Esophagus muscularis mucosa (tissue), 4 donors: ENCODE measurements around the gene ZNF319. TPM values are rescaled to one million over a fixed set of nuclear protein-coding genes. Genes with fewer than 3 reads are reported as not detected.

Experiments
- DNase-seq: peaks from one replicate; pipeline ENCODE4 v3.0.0-alpha.2; 2017; ENCODE audit errors: extremely low spot score
- H3K27ac ChIP-seq, 4 donors: fragments of 200-600 bp; sonication (generic); replicated peaks in 1 of 4; 1 replicate in 3 of 4; 2 replicates in 1 of 4; pipeline ENCODE4 v1.5.1; 2016 to 2019; ENCODE audit warnings: mild to moderate bottlenecking in 1 of 4
- H3K27me3 ChIP-seq, 4 donors: fragments of 200-600 bp; sonication (generic); one replicate each; pipeline versions ENCODE4 v1.5.1 to v1.6.0; 2016 to 2019
- H3K36me3 ChIP-seq, 4 donors: fragments of 200-600 bp; sonication (generic); one replicate each; pipeline ENCODE4 v1.5.1; 2016 to 2019
- H3K4me1 ChIP-seq, 4 donors: fragments of 200-600 bp; sonication (generic); one replicate each; pipeline ENCODE4 v1.5.1; 2016 to 2019
- H3K4me3 ChIP-seq, 4 donors: fragments of 200-600 bp; sonication (generic); 1 replicate in 2 of 4; 2 replicates in 2 of 4; pipeline ENCODE4 v1.5.1; 2016 to 2019; ENCODE audit warnings: mild to moderate bottlenecking in 4 of 4, moderate library complexity in 1 of 4
- H3K9me3 ChIP-seq, 4 donors: fragments of 200-600 bp; sonication (generic); 1 replicate in 3 of 4; 2 replicates in 1 of 4; pipeline ENCODE4 v1.5.1; 2016 to 2019
- EP300 ChIP-seq: sonication (generic); formaldehyde crosslinking; IDR thresholded peaks from one replicate; pipeline ENCODE4 v1.6.1; 2017; ENCODE audit warnings: antibody characterized with exemption
- POLR2A ChIP-seq: fragments of 450-650 bp; IDR thresholded peaks from one replicate; pipeline ENCODE4 v1.6.1; 2017; ENCODE audit warnings: antibody characterized with exemption, moderate library complexity, mild to moderate bottlenecking, low read depth
- POLR2AphosphoS5 ChIP-seq, 2 donors: sonication (generic); formaldehyde crosslinking; IDR thresholded peaks; one replicate each; pipeline ENCODE4 v1.6.1; 2017; ENCODE audit warnings: antibody characterized with exemption in 2 of 2
- WGBS: methylation state at CpG from one replicate; pipeline ENCODE4 v1.1.5; 2018; 5-methylcytosine and 5-hydroxymethylcytosine counted together
- intact Hi-C: fragments of 100-400 bp; cut with DNase I; formaldehyde crosslinking; loops from one replicate; pipeline ENCODE4 v1.15.1; 2023
- total RNA-seq, 4 donors: library from RNA; depleted of rRNA; stranded (reverse); fragments of >200 nt; gene quantifications; one replicate each; pipeline versions ENCODE4 v1.1.0 to v1.2.1, GENCODE V29; 2016
- TF ChIP-seq, protein P1 (sequence below), 3 experiments: fragments of 200-600 bp in 2 of 3; fragments of 450-650 bp in 1 of 3; sonication (generic) in 2 of 3; IDR thresholded peaks; one replicate each; pipeline ENCODE4 v1.5.1; 2017 to 2019; ENCODE audit warnings: antibody characterized with exemption in 3 of 3, mild to moderate bottlenecking in 2 of 3, moderate library complexity in 1 of 3

Gene ZNF319
- total RNA-seq, 4 donors from 2014 or later, result 7.1 to 20.9 (median 12.8) TPM

DNA sequence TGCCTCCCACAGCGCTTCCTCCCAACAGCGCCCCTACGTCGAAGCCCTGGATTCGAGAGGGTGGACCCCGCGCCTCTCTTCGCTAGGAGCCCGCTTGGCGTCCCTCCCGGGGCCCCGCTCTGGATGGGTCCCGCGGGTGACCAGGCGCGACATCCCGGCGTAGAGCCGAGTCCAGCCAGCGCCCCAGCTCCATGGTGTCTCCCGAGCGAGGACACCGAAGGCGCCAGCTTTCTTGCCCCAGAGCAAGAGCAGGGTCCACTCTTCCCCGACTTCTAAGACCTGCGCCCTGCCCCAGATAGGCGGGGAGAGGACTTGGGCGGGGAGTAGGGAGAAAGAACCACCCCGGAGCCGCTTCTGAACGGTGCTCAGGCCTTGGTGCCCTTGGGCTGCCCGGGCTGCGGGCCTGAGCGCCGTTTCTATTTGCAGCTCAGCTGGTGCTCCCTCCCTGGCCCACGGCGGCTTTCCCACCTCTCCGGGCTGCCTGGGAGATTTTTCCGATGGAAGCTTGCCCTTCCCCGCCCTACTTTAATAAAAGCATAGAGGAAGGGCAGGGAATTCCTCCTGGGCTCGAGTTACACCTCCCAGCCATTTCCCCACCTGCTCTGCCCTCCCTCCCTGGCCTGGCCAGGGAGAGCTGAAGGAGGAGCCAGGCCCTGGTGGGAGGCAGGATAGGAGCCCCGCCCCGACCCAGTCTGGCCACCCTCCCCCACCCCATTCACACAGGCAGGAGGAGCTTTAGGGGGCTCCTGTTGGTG lies 26.9 kb upstream of the ZNF319 start:
- 5% methylated on average over 18 of the region's 43 CpGs for WGBS
- TF ChIP-seq, protein P1, sequence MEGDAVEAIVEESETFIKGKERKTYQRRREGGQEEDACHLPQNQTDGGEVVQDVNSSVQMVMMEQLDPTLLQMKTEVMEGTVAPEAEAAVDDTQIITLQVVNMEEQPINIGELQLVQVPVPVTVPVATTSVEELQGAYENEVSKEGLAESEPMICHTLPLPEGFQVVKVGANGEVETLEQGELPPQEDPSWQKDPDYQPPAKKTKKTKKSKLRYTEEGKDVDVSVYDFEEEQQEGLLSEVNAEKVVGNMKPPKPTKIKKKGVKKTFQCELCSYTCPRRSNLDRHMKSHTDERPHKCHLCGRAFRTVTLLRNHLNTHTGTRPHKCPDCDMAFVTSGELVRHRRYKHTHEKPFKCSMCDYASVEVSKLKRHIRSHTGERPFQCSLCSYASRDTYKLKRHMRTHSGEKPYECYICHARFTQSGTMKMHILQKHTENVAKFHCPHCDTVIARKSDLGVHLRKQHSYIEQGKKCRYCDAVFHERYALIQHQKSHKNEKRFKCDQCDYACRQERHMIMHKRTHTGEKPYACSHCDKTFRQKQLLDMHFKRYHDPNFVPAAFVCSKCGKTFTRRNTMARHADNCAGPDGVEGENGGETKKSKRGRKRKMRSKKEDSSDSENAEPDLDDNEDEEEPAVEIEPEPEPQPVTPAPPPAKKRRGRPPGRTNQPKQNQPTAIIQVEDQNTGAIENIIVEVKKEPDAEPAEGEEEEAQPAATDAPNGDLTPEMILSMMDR (IDR thresholded peaks at IDR 0.05), result no peak
- TF ChIP-seq POLR2AphosphoS5 (IDR thresholded peaks at IDR 0.05) (no peak), POLR2A (no peak)
- Histone ChIP-seq H3K9me3 (no peaks in the 10 kb centered on the region), H3K27me3 (no peaks in the 10 kb centered on the region), H3K27ac (peak overlapping the region; percentile 85 to 91 (median 88)), H3K36me3 (no peaks in the 10 kb centered on the region), H3K4me1 (peaks cover 70 to 89% (median 84%) of the 10 kb centered on the region in 4 donors), H3K4me3 (peak overlapping the region; percentile 73 to 87 (median 82))
- intact Hi-C loops, result no loop called here
- DNase-seq, result no peak

DNA sequence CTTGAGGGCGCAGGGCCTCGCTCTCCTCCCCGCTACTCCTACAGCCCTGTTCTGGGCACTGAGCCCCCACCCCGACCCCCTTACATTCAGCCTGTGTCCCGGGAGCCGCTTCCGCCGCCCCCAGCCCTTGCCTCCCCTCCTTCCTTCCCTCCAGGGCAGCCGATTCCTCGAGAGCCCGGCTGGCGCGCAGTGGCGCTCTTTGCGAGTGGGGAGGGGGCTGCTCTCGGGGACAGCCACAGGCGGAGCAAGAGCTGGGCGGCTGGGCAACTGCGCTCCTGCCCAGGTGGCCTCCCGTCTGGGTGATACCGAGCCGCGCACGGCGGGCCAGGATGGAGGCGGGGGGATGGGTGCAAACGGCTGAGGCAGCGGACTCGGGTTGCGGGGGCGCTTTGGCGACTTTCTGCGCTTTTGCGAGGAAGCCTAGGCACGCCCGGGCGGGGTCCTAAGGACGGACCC lies 26.3 kb upstream of the ZNF319 start:
- TF ChIP-seq POLR2AphosphoS5 (IDR thresholded peaks at IDR 0.05), result no peak
- TF ChIP-seq, protein P1 (IDR thresholded peaks at IDR 0.05), result no peak
- no peak for TF ChIP-seq EP300
- no peak for TF ChIP-seq POLR2A
- no peaks in the 10 kb centered on the region for H3K27me3 ChIP-seq
- intact Hi-C loops, result no loop called here
- 0% methylated on average over 20 of the region's 38 CpGs for WGBS
- peaks cover 76 to 89% (median 84%) of the 10 kb centered on the region in 4 donors for H3K4me1 ChIP-seq
- H3K27ac ChIP-seq, result peak overlapping the region; percentile 85 to 91 (median 88)
- H3K4me3 ChIP-seq, result peak overlapping the region; percentile 73 to 87 (median 82)
- H3K9me3 ChIP-seq, result no peaks in the 10 kb centered on the region
- no peak for DNase-seq
- H3K36me3 ChIP-seq, result no peaks in the 10 kb centered on the region

DNA sequence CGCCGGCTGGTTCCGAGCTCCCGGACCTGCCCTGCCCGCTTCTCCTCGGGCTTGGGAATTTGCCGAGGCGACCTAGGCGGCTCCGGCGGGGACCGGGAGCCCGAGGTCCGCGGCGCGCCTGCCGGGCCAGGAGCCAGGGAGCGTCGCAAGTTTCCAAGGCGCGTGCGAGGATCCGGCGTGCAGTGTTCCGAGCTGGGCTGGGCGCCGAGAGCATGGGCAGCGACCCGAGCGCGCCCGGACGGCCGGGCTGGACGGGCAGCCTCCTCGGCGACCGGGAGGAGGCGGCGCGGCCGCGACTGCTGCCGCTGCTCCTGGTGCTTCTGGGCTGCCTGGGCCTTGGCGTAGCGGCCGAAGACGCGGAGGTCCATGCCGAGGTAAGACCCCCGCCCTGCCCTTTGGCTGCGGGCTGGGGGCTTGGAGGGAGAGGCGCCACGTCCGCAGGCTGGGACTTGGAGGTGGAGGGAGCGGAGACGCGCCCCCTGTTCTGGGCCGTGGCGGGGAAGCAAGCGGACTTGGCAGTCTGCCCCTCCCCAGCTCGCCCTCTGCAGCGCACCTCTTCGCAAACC lies 25.8 kb upstream of the ZNF319 start:
- no peak for DNase-seq
- no peaks in the 10 kb centered on the region for H3K36me3 ChIP-seq
- peak overlapping the region; percentile 73 to 87 (median 82) for H3K4me3 ChIP-seq
- H3K27ac ChIP-seq, result peak overlapping the region; percentile 85 to 91 (median 88)
- intact Hi-C loops, result no loop called here
- H3K4me1 ChIP-seq, result peaks cover 76 to 89% (median 82%) of the 10 kb centered on the region in 4 donors
- 0% methylated on average over 4 of the region's 65 CpGs for WGBS
- H3K9me3 ChIP-seq, result no peaks in the 10 kb centered on the region
- TF ChIP-seq POLR2A, result no peak
- TF ChIP-seq EP300, result no peak
- TF ChIP-seq POLR2AphosphoS5 (IDR thresholded peaks at IDR 0.05), result peak in 1 of 2 donors; percentile 2
- TF ChIP-seq, protein P1 (IDR thresholded peaks at IDR 0.05), result peak in 1 of 3 experiments; percentile 15
- H3K27me3 ChIP-seq, result no peaks in the 10 kb centered on the region

DNA sequence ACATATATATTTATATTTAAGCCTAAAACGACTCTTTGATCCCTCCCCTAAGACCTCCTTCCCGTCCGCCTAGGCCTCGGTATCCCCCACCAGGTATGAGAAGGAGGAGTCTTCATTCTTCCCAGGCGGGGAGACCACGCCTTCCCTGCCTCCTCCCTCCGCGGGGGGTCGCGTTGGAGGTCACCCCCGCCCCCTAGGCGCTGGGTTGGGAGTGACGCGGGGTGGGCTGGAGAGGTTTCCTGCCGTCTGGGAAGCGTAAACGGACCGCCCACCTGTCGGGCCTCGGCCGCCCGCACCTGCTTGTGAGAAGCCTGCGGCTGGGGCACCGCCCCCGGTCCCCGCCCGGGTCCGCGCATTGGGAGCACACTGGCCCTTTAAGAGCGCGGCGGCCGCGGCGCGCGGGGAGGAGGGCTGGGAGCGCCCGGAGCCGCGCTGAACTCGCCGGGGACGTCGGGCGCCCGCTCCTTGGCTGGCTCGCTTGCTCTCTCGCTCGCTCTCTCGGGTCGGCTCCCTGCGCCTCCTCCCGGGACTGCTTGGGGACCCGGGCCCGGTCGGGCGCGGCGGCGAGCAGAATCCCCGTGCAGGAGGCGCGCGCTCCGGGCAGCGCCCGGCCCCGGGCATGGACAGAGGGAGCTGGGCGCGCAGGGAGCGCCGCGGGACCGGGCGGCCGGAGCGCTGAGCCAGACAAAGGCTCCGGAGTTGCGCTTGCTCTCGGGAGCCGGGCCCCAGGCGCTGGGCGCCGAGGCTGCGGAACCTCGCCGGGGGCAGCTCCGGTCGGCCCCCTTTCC lies 25.1 kb upstream of the ZNF319 start, which contains the start of gene MMP15:
Gene MMP15, plus strand, starts transcription at position 404 of the 788 bp plus-strand sequence. CDS start 597 bp downstream, outside the sequence.
- DNase-seq, result no peak
- peak within 1 kb of the TSS; percentile 85 to 91 (median 88) for H3K27ac ChIP-seq
- H3K27me3 ChIP-seq, result no peaks in the 10 kb centered on the region
- H3K4me3 ChIP-seq, result peak within 1 kb of the TSS; percentile 73 to 87 (median 82)
- intact Hi-C loops, result no loop called here
- no peaks in the 10 kb centered on the region for H3K9me3 ChIP-seq
- peaks cover 69 to 89% (median 79%) of the 10 kb centered on the region in 4 donors for H3K4me1 ChIP-seq
- TF ChIP-seq POLR2A, result no peak
- TF ChIP-seq POLR2AphosphoS5 (IDR thresholded peaks at IDR 0.05), result peak in 1 of 2 donors; percentile 40
- no peak for TF ChIP-seq EP300
- TF ChIP-seq, protein P1 (IDR thresholded peaks at IDR 0.05), result no peak
- under 1% methylated on average over 12 of the region's 90 CpGs for WGBS
- no peaks in the 10 kb centered on the region for H3K36me3 ChIP-seq
